Measurements from ENCODE around the gene HOXA6. TPM values are rescaled to one million over a fixed set of nuclear protein-coding genes. Genes with fewer than 3 reads are reported as not detected.

HOXA6 gene
- total RNA-seq, 1 experiment from 2014 or later: not detected

GRCh38 chr7:27126596-27127327 lies 20.8 kb downstream of the HOXA6 start:
- no peak overlapping the region for H3K14ac ChIP-seq (ENCODE audit: insufficient read depth, low read length)
- no peak overlapping the region for H2AK5ac ChIP-seq (ENCODE audit: insufficient read length, low read length)
- no peak overlapping the region for H2BK15ac ChIP-seq (ENCODE audit: low read depth, low read length)
- no peak overlapping the region for H3K9ac ChIP-seq (ENCODE audit: extremely low read depth, insufficient read length, low read length)
- no peak overlapping the region for H3K56ac ChIP-seq (ENCODE audit: insufficient read length, low read depth, low read length)
- H2BK12ac ChIP-seq (ENCODE audit: insufficient read length, low read depth, low read length): no peak overlapping the region
- no peaks in the 10 kb centered on the region for H3K79me2 ChIP-seq (ENCODE audit: insufficient read depth, low read length)
- no peak overlapping the region for H3K27ac ChIP-seq (ENCODE audit: insufficient read length, low read depth, low read length)
- Mint-ChIP-seq H3K4me3 (no peak overlapping the region), H3K36me3 (ENCODE audit: insufficient read depth in 1 of 3, low read depth in 3 of 3) (no peaks in the 10 kb centered on the region; a peak in 1 of 7 replicates), H3K27me3 (ENCODE audit: low read depth) (peaks cover 97% of the 10 kb centered on the region), H3K4me1 (peaks cover 0 to 10% of the 10 kb centered on the region in 2 experiments; a peak in 1 of 4 replicates), H3K9me3 (peaks cover 8 to 9% of the 10 kb centered on the region in 2 experiments; a peak in 4 of 5 replicates), H3K27ac (no peak overlapping the region)
- no CpG with 5 or more reads among the region's 3 CpGs for WGBS (ENCODE audit: extremely low coverage, insufficient read length, low lambda C conversion rate)
- no peak overlapping the region for H2BK20ac ChIP-seq (ENCODE audit: low read depth, low read length, poor library complexity, severe bottlenecking)
- H2AFZ ChIP-seq (ENCODE audit: low read length): no peak overlapping the region
- H3K4ac ChIP-seq (ENCODE audit: low read depth, low read length): no peak overlapping the region
- H3K4me1 ChIP-seq (ENCODE audit: insufficient read depth, low read length): no peaks in the 10 kb centered on the region
- H4K5ac ChIP-seq (ENCODE audit: insufficient read length, low read depth, low read length): no peak overlapping the region
- H3K27me3 ChIP-seq (ENCODE audit: insufficient read depth, low read length): peaks cover 95% of the 10 kb centered on the region
- no peak for DNase-seq
- TF ChIP-seq, protein P1, sequence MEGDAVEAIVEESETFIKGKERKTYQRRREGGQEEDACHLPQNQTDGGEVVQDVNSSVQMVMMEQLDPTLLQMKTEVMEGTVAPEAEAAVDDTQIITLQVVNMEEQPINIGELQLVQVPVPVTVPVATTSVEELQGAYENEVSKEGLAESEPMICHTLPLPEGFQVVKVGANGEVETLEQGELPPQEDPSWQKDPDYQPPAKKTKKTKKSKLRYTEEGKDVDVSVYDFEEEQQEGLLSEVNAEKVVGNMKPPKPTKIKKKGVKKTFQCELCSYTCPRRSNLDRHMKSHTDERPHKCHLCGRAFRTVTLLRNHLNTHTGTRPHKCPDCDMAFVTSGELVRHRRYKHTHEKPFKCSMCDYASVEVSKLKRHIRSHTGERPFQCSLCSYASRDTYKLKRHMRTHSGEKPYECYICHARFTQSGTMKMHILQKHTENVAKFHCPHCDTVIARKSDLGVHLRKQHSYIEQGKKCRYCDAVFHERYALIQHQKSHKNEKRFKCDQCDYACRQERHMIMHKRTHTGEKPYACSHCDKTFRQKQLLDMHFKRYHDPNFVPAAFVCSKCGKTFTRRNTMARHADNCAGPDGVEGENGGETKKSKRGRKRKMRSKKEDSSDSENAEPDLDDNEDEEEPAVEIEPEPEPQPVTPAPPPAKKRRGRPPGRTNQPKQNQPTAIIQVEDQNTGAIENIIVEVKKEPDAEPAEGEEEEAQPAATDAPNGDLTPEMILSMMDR (conservative IDR thresholded peaks at IDR 0.05): no peak
- H4K8ac ChIP-seq (replicated peaks; ENCODE audit: insufficient read length, low read depth, low read length): no peak overlapping the region
- H2BK5ac ChIP-seq (ENCODE audit: insufficient read length, low read length): no peak overlapping the region
- H3K23ac ChIP-seq (ENCODE audit: insufficient read length, low read depth, low read length): no peak overlapping the region
- no peak overlapping the region for H3K18ac ChIP-seq (ENCODE audit: insufficient read length, low read depth, low read length)
- H3K9me3 ChIP-seq (ENCODE audit: control insufficient read depth, low read depth, low read length): no peaks in the 10 kb centered on the region
- H2BK120ac ChIP-seq (ENCODE audit: low read depth, low read length, poor library complexity, severe bottlenecking): no peak overlapping the region
- H3K79me1 ChIP-seq (ENCODE audit: insufficient read depth, low read depth, low read length, poor library complexity, severe bottlenecking): no peaks in the 10 kb centered on the region
- H3K23me2 ChIP-seq (ENCODE audit: insufficient read length, low read depth, low read length, poor library complexity, severe bottlenecking): no peaks in the 10 kb centered on the region
- no peak overlapping the region for H4K91ac ChIP-seq (ENCODE audit: insufficient read length, low read depth, low read length)
- H3T11ph ChIP-seq (ENCODE audit: low read length): no peak overlapping the region
- H3K4me2 ChIP-seq (ENCODE audit: insufficient read depth, insufficient read length, low read length): no peak overlapping the region
- H4K20me1 ChIP-seq (ENCODE audit: control insufficient read depth, insufficient read depth, insufficient read length): peaks cover 2% of the 10 kb centered on the region

All from H9 (cell line).